Vagina (tissue), 2 donors: ENCODE results near the gene ALPG.
"Not testable (repeated sequence)": the region's sequence is repeated elsewhere in the genome, so short reads cannot be mapped to it uniquely, and the experiment has no call there.

ENCODE experiments used
- CTCF ChIP-seq, 3 experiments: fragments of 450-650 bp in 2 of 3; fragments of 200-600 bp in 1 of 3; sonication (generic) in 1 of 3; IDR thresholded peaks; one replicate each; pipeline ENCODE4 v1.5.1; 2017 to 2019; ENCODE audit warnings: antibody characterized with exemption in 3 of 3, mild to moderate bottlenecking in 2 of 3, moderate library complexity in 2 of 3
- POLR2A ChIP-seq, 2 donors: fragments of 450-650 bp; IDR thresholded peaks; one replicate each; pipeline ENCODE4 v1.6.1; 2017; ENCODE audit warnings: antibody characterized with exemption in 2 of 2, mild to moderate bottlenecking in 2 of 2, moderate library complexity in 2 of 2
- POLR2AphosphoS5 ChIP-seq, 2 donors: sonication (generic); formaldehyde crosslinking; IDR thresholded peaks; one replicate each; pipeline ENCODE4 v1.9.0; 2017; ENCODE audit warnings: antibody characterized with exemption in 2 of 2, mild to moderate bottlenecking in 2 of 2, low read depth in 1 of 2; ENCODE audit not compliant: insufficient read depth in 1 of 2

- not testable (repeated sequence) for TF ChIP-seq CTCF (IDR thresholded peaks at IDR 0.05); POLR2A (IDR thresholded peaks at IDR 0.05); POLR2AphosphoS5 (IDR thresholded peaks at IDR 0.05; ENCODE audit: insufficient read depth in 1 of 2, low read depth in 1 of 2)
Measured at GRCh38 chr2:232378735-232379151, 27.9 kb upstream of the ALPG start, which contains the start of gene ALPP.
